GM21526 (cell line): ENCODE results near the gene EVPL.

Source experiments
- ATAC-seq: cut with Tn5 transposase; IDR thresholded peaks from one replicate; pipeline ENCODE4 v1.9.1; 2021; ENCODE audit warnings: moderate library complexity; ENCODE audit not compliant: unreplicated experiment, low FRiP score

The EVPL gene

GRCh38 chr17:76000755-76001521 lies 26.2 kb downstream of the EVPL start, which contains the start of gene CDK3:
Gene CDK3 (plus strand): TSS chr17:76000855. CDS start chr17:76001426, 571 bp downstream.
- no peak for ATAC-seq

GRCh38 chr17:76000016-76000754 lies 26.9 kb downstream of the EVPL start:
- no peak for ATAC-seq

GRCh38 chr17:75998327-75998795 lies 28.7 kb downstream of the EVPL start:
- ATAC-seq = no peak

- no peak for ATAC-seq
Observed at GRCh38 chr17:75996665-75997590, 30.2 kb downstream of the EVPL start.

GRCh38 chr17:75995385-75995925 lies 31.7 kb downstream of the EVPL start:
- ATAC-seq = no peak

- ATAC-seq = no peak
Observed at GRCh38 chr17:75994802-75995370, 32.2 kb downstream of the EVPL start.

- ATAC-seq = no peak
Observed at GRCh38 chr17:75991396-75991795, 35.7 kb downstream of the EVPL start.

GRCh38 chr17:75987041-75987440 lies 40.1 kb downstream of the EVPL start:
- ATAC-seq = no peak

- ATAC-seq = no peak
Observed at GRCh38 chr17:75985986-75986385, 41.1 kb downstream of the EVPL start.

- ATAC-seq = no peak
Observed at GRCh38 chr17:75983501-75984181, 43.5 kb downstream of the EVPL start.

GRCh38 chr17:75981019-75981615 lies 46.0 kb downstream of the EVPL start:
- ATAC-seq = no peak

- ATAC-seq = no peak
Observed at GRCh38 chr17:75980188-75981018, 46.7 kb downstream of the EVPL start.

GRCh38 chr17:75979705-75980187 lies 47.4 kb downstream of the EVPL start:
- ATAC-seq = peak; percentile 18

GRCh38 chr17:75978938-75979704 lies 48.0 kb downstream of the EVPL start, which contains the start of the genes ACOX1 and TEN1:
Gene ACOX1 (minus strand): TSS chr17:75979166. CDS start chr17:75979073, 93 bp downstream.
Gene TEN1 (plus strand): TSS chr17:75979240. CDS start chr17:75986193, 6,953 bp downstream.
- peak; percentile 81 for ATAC-seq

GRCh38 chr17:75976175-75976848 lies 50.8 kb downstream of the EVPL start:
- ATAC-seq = no peak

GRCh38 chr17:75975757-75976174 lies 51.3 kb downstream of the EVPL start:
- ATAC-seq = no peak
